ENCODE results near the gene MAGEA12.
"Not testable (repeated sequence)": the region's sequence is repeated elsewhere in the genome, so short reads cannot be mapped to it uniquely, and the experiment has no call there.

MAGEA12 gene

GRCh38 chrX:152733261-152733975 is at the start of gene MAGEA12, which contains the start of gene CSAG1:
Gene MAGEA12, plus strand, starts transcription at chrX:152733757. Its CDS starts 2,405 bp downstream, at chrX:152736162.
Gene CSAG1, minus strand, starts transcription at chrX:152733721. Its CDS starts 1,261 bp downstream, at chrX:152732460.
- Histone ChIP-seq H3K9me3 (no peaks in the 10 kb centered on the region), H3K36me3 (replicated peaks) (no peaks in the 10 kb centered on the region), H3K27me3 (ENCODE audit: low read depth) (no peaks in the 10 kb centered on the region; the same call in 1 of the 2 replicates), H3K4me1 (no peaks in the 10 kb centered on the region), H3K4me3 (no peak within 1 kb of the TSS)
- DNase-seq (ENCODE audit: low spot score in 2 of 2): no peak
- in situ Hi-C loops (cut with MboI; ENCODE audit: low sequenced_read_pairs): no loop called here

- in situ Hi-C loops (cut with MboI; ENCODE audit: low sequenced_read_pairs); H3K4me3 ChIP-seq; H3K9me3 ChIP-seq; H3K27me3 ChIP-seq (ENCODE audit: low read depth); H3K36me3 ChIP-seq (replicated peaks); H3K4me1 ChIP-seq; DNase-seq (ENCODE audit: low spot score in 2 of 2): not testable (repeated sequence)
Observed at GRCh38 chrX:152697952-152698931, 35.3 kb upstream of the MAGEA12 start, which contains the start of gene MAGEA3. Gene MAGEA3, plus strand, starts transcription at chrX:152698794. Its CDS starts 2,039 bp downstream, at chrX:152700833.

GRCh38 chrX:152700390-152700789 is 33.2 kb upstream of the MAGEA12 start:
- H3K36me3 ChIP-seq (replicated peaks); H3K9me3 ChIP-seq; H3K4me3 ChIP-seq; H3K4me1 ChIP-seq; DNase-seq (ENCODE audit: low spot score in 2 of 2); in situ Hi-C loops (cut with MboI; ENCODE audit: low sequenced_read_pairs); H3K27me3 ChIP-seq (ENCODE audit: low read depth): not testable (repeated sequence)

GRCh38 chrX:152706500-152706899 is 27.1 kb upstream of the MAGEA12 start:
- H3K9me3 ChIP-seq; in situ Hi-C loops (cut with MboI; ENCODE audit: low sequenced_read_pairs): not testable (repeated sequence)

GRCh38 chrX:152709173-152709572 is 24.4 kb upstream of the MAGEA12 start, which contains the start of gene CSAG2:
Gene CSAG2, minus strand, starts transcription at chrX:152709273. Its CDS starts 161 bp downstream, at chrX:152709112.
- DNase-seq (ENCODE audit: low spot score in 2 of 2); H3K9me3 ChIP-seq; in situ Hi-C loops (cut with MboI; ENCODE audit: low sequenced_read_pairs); H3K36me3 ChIP-seq (replicated peaks); H3K4me3 ChIP-seq; H3K27me3 ChIP-seq (ENCODE audit: low read depth); H3K4me1 ChIP-seq: not testable (repeated sequence)

More at GRCh38 chrX:152706500-152706899, 27.1 kb upstream of the MAGEA12 start:
- H3K4me1 ChIP-seq; H3K4me3 ChIP-seq; DNase-seq (ENCODE audit: low spot score in 2 of 2); H3K27me3 ChIP-seq (ENCODE audit: low read depth); H3K36me3 ChIP-seq (replicated peaks): not testable (repeated sequence)

- DNase-seq (ENCODE audit: low spot score in 2 of 2); in situ Hi-C loops (cut with MboI; ENCODE audit: low sequenced_read_pairs); H3K9me3 ChIP-seq; H3K36me3 ChIP-seq (replicated peaks); H3K4me3 ChIP-seq; H3K4me1 ChIP-seq; H3K27me3 ChIP-seq (ENCODE audit: low read depth): not testable (repeated sequence)
Observed at GRCh38 chrX:152713195-152713594, 20.4 kb upstream of the MAGEA12 start.

GRCh38 chrX:152713815-152714787 is 19.5 kb upstream of the MAGEA12 start, which contains the start of gene MAGEA2B:
Gene MAGEA2B, plus strand, starts transcription at chrX:152714628. Its CDS starts 2,479 bp downstream, at chrX:152717107.
- H3K9me3 ChIP-seq; in situ Hi-C loops (cut with MboI; ENCODE audit: low sequenced_read_pairs); H3K4me3 ChIP-seq: not testable (repeated sequence)

GRCh38 chrX:152725409-152725808 is 8.1 kb upstream of the MAGEA12 start:
- H3K27me3 ChIP-seq (ENCODE audit: low read depth): no peaks in the 10 kb centered on the region
- no peak overlapping the region for H3K4me3 ChIP-seq
- DNase-seq (ENCODE audit: low spot score in 2 of 2): no peak
- H3K9me3 ChIP-seq: no peaks in the 10 kb centered on the region
- in situ Hi-C loops (cut with MboI; ENCODE audit: low sequenced_read_pairs): no loop called here
- no peaks in the 10 kb centered on the region for H3K4me1 ChIP-seq
- H3K36me3 ChIP-seq (replicated peaks): no peaks in the 10 kb centered on the region

More at GRCh38 chrX:152713815-152714787, 19.5 kb upstream of the MAGEA12 start, which contains the start of gene MAGEA2B:
- not testable (repeated sequence) for DNase-seq (ENCODE audit: low spot score in 2 of 2); H3K4me1 ChIP-seq; H3K36me3 ChIP-seq (replicated peaks); H3K27me3 ChIP-seq (ENCODE audit: low read depth)

- in situ Hi-C loops (cut with MboI; ENCODE audit: low sequenced_read_pairs); H3K36me3 ChIP-seq (replicated peaks); H3K27me3 ChIP-seq (ENCODE audit: low read depth); DNase-seq (ENCODE audit: low spot score in 2 of 2); H3K4me3 ChIP-seq; H3K4me1 ChIP-seq; H3K9me3 ChIP-seq: not testable (repeated sequence)
Observed at GRCh38 chrX:152734143-152734858, 744 bp downstream of the MAGEA12 start.

GRCh38 chrX:152735101-152735500 is 1.5 kb downstream of the MAGEA12 start:
- in situ Hi-C loops (cut with MboI; ENCODE audit: low sequenced_read_pairs): no loop called here
- H3K9me3 ChIP-seq: no peaks in the 10 kb centered on the region
- DNase-seq (ENCODE audit: low spot score in 2 of 2): no peak
- no peaks in the 10 kb centered on the region; the same call in 1 of the 2 replicates for H3K27me3 ChIP-seq (ENCODE audit: low read depth)
- no peak overlapping the region for H3K4me3 ChIP-seq
- H3K4me1 ChIP-seq: no peaks in the 10 kb centered on the region
- H3K36me3 ChIP-seq (replicated peaks): no peaks in the 10 kb centered on the region

- Histone ChIP-seq H3K27me3 (ENCODE audit: low read depth) (no peaks in the 10 kb centered on the region), H3K4me1 (no peaks in the 10 kb centered on the region), H3K36me3 (replicated peaks) (no peaks in the 10 kb centered on the region), H3K9me3 (no peaks in the 10 kb centered on the region), H3K4me3 (no peak overlapping the region)
- DNase-seq (ENCODE audit: low spot score in 2 of 2): no peak
- in situ Hi-C loops (cut with MboI; ENCODE audit: low sequenced_read_pairs): no loop called here
Observed at GRCh38 chrX:152735860-152736511, 2.4 kb downstream of the MAGEA12 start.

GRCh38 chrX:152736528-152736927 is 3.0 kb downstream of the MAGEA12 start:
- in situ Hi-C loops (cut with MboI; ENCODE audit: low sequenced_read_pairs); DNase-seq (ENCODE audit: low spot score in 2 of 2); H3K4me1 ChIP-seq; H3K27me3 ChIP-seq (ENCODE audit: low read depth); H3K36me3 ChIP-seq (replicated peaks); H3K9me3 ChIP-seq; H3K4me3 ChIP-seq: not testable (repeated sequence)
